PC-3 (cell line): ENCODE results near the gene DLGAP3. TPM values are rescaled to one million over a fixed set of nuclear protein-coding genes. Genes with fewer than 3 reads are reported as not detected.

ENCODE experiments used
- ATAC-seq: fragments of 200-7000 bp; cut with Tn5 transposase; 2 replicates; pipeline ENCODE4 v1.9.1; 2020; ENCODE audit warnings: mild to moderate bottlenecking, moderate library complexity
- BruUV-seq: library from RNA; stranded (reverse); fragments of 400-500 nt; replicated peaks from 2 replicates; lab custom pipeline; 2021; lab: Mats Ljungman, UMichigan
- CTCF ChIA-PET: fragments of 300-600 bp; sonication (Branson Sonifier 250); formaldehyde crosslinking; loops from one replicate; lab custom pipeline; 2022; ENCODE audit warnings: antibody characterized with exemption; lab: Charles Lee
- POLR2A ChIA-PET: fragments of 300-600 bp; sonication (Branson Sonifier 250); formaldehyde crosslinking; loops from one replicate; lab custom pipeline; 2022; ENCODE audit warnings: antibody characterized with exemption; ENCODE audit not compliant: unreplicated experiment; lab: Charles Lee
- DNase-seq: peaks from one replicate; pipeline ENCODE4 v3.0.0-alpha.2; 2015
- H2AFZ ChIP-seq: fragments of 300-600 bp; sonication (generic); 2 replicates; pipeline ENCODE4 v1.6.0; 2016; ENCODE audit warnings: antibody characterized with exemption, low read length
- H3F3A ChIP-seq: fragments of 300-600 bp; sonication (generic); one replicate; pipeline ENCODE4 v1.6.0; 2017; ENCODE audit warnings: antibody characterized with exemption, low read length, control low read depth, mild to moderate bottlenecking; ENCODE audit not compliant: unreplicated experiment
- H3K27ac ChIP-seq: fragments of 300-600 bp; sonication (generic); 2 replicates; pipeline ENCODE4 v1.5.1; 2016; ENCODE audit warnings: mild to moderate bottlenecking, low read length
- H3K27me3 ChIP-seq: fragments of 300-600 bp; sonication (generic); 2 replicates; pipeline ENCODE4 v1.6.1; 2016; ENCODE audit warnings: low read length, mixed read lengths
- H3K36me3 ChIP-seq: fragments of 300-600 bp; sonication (generic); 2 replicates; pipeline ENCODE4 v1.6.1; 2016; ENCODE audit warnings: low read depth, mixed run types, low read length, mixed read lengths
- H3K4me1 ChIP-seq: fragments of 300-600 bp; sonication (generic); 2 replicates; pipeline ENCODE4 v1.5.1; 2016; ENCODE audit warnings: low read length; ENCODE audit not compliant: insufficient read depth
- H3K4me2 ChIP-seq: fragments of 300-600 bp; sonication (generic); 2 replicates; pipeline ENCODE4 v1.6.0; 2016; ENCODE audit warnings: low read length
- H3K4me3 ChIP-seq: fragments of 300-600 bp; sonication (generic); 2 replicates; pipeline ENCODE4 v1.5.1; 2016; ENCODE audit warnings: mild to moderate bottlenecking, low read length, mixed read lengths
- H3K79me2 ChIP-seq: fragments of 300-600 bp; sonication (generic); 2 replicates; pipeline ENCODE4 v1.6.1; 2017; ENCODE audit warnings: low read length, mixed read lengths
- H3K9ac ChIP-seq: fragments of 300-600 bp; sonication (generic); 2 replicates; pipeline ENCODE4 v1.6.0; 2016; ENCODE audit warnings: mild to moderate bottlenecking, low read length
- H3K9me2 ChIP-seq: fragments of 300-600 bp; sonication (generic); replicated peaks from 2 replicates; pipeline ENCODE4 v1.6.1; 2016; ENCODE audit warnings: mixed run types, low read length, mixed read lengths
- H3K9me3 ChIP-seq: fragments of 300-600 bp; sonication (generic); 2 replicates; pipeline ENCODE4 v1.6.1; 2016; ENCODE audit warnings: low read length, mixed read lengths
- H4K20me1 ChIP-seq: fragments of 300-600 bp; sonication (generic); 2 replicates; pipeline ENCODE4 v1.6.1; 2016; ENCODE audit warnings: low read length, mixed read lengths
- CTCF ChIP-seq: fragments of 300-600 bp; sonication (generic); conservative IDR thresholded peaks from 2 replicates; pipeline ENCODE4 v1.5.1; 2017; ENCODE audit warnings: antibody characterized with exemption, low read depth, mild to moderate bottlenecking, low read length
- EZH2 ChIP-seq: fragments of 300-600 bp; sonication (generic); IDR thresholded peaks from one replicate; pipeline ENCODE4 v1.6.1; 2017; ENCODE audit warnings: antibody characterized with exemption, mild to moderate bottlenecking, low read length; ENCODE audit not compliant: unreplicated experiment
- EZH2phosphoT487 ChIP-seq: fragments of 300-600 bp; sonication (generic); IDR thresholded peaks from 2 replicates; pipeline ENCODE4 v1.6.1; 2018; ENCODE audit warnings: mild to moderate bottlenecking, antibody characterized with exemption, low read length, borderline replicate concordance
- intact Hi-C: fragments of 100-400 bp; cut with micrococcal nuclease; formaldehyde crosslinking; loops from 2 replicates; pipeline ENCODE4 v1.9.0; 2023
- total RNA-seq: library from RNA; depleted of rRNA; stranded (reverse); fragments of >200 nt; gene quantifications from 2 replicates; pipeline ENCODE4 v1.2.3, GENCODE V29; 2014

DLGAP3 gene
- total RNA-seq, 1 experiment from 2014 or later: not detected

DNA sequence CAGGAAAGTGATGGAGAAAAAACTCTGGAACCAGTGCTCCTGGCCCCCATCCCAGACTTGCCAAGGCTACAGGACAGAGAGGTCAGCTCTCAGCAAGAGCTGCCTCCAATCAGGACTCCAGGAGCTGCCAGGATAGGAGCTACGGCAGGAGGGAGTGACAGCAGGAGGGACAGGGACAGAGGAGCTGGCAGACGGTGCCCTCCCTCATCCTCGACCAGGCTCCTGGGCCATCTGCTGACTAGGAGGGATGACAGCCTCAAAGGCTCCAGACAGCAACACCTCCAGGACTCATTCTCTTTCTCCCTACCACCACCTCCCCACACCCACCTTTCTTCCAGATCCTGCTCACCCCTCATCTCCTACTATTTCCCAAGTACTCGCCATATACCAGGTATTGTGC, 22.7 kb downstream of the DLGAP3 start:
- Histone ChIP-seq H3F3A (no peaks in the 10 kb centered on the region), H3K79me2 (no peaks in the 10 kb centered on the region), H3K4me3 (no peak overlapping the region), H4K20me1 (no peaks in the 10 kb centered on the region), H3K4me2 (no peak overlapping the region), H3K27me3 (peaks cover 24% of the 10 kb centered on the region), H3K4me1 (no peaks in the 10 kb centered on the region), H2AFZ (no peak overlapping the region), H3K9ac (no peak overlapping the region), H3K9me3 (no peaks in the 10 kb centered on the region), H3K36me3 (no peaks in the 10 kb centered on the region), H3K9me2 (no peaks in the 10 kb centered on the region), H3K27ac (no peak overlapping the region)
- POLR2A ChIA-PET: no interaction called here
- CTCF ChIA-PET: no interaction called here
- no TSS peak for BruUV-seq
- no peak for TF ChIP-seq CTCF
- TF ChIP-seq EZH2: no peak
- TF ChIP-seq EZH2phosphoT487: no peak
- DNase-seq (no peak), ATAC-seq (no peak)
- intact Hi-C loops: no loop called here

GRCh38 chr1:34906222-34906621, 23.2 kb downstream of the DLGAP3 start:
- H3K9ac ChIP-seq: no peak overlapping the region
- H3K79me2 ChIP-seq: no peaks in the 10 kb centered on the region
- no peaks in the 10 kb centered on the region for H3F3A ChIP-seq
- ChIA-PET CTCF (no interaction called here), POLR2A (no interaction called here)
- no peaks in the 10 kb centered on the region for H3K9me2 ChIP-seq
- peaks cover 24% of the 10 kb centered on the region for H3K27me3 ChIP-seq
- no peak for ATAC-seq
- H4K20me1 ChIP-seq: no peaks in the 10 kb centered on the region
- TF ChIP-seq EZH2 (no peak), EZH2phosphoT487 (no peak), CTCF (no peak)
- H3K4me1 ChIP-seq: no peaks in the 10 kb centered on the region
- H3K9me3 ChIP-seq: no peaks in the 10 kb centered on the region
- H3K36me3 ChIP-seq: no peaks in the 10 kb centered on the region
- H3K4me2 ChIP-seq: no peak overlapping the region
- no peak for DNase-seq
- no peak overlapping the region for H3K4me3 ChIP-seq
- H3K27ac ChIP-seq: no peak overlapping the region
- intact Hi-C loops: no loop called here
- no peak overlapping the region for H2AFZ ChIP-seq
- no TSS peak for BruUV-seq

DNA sequence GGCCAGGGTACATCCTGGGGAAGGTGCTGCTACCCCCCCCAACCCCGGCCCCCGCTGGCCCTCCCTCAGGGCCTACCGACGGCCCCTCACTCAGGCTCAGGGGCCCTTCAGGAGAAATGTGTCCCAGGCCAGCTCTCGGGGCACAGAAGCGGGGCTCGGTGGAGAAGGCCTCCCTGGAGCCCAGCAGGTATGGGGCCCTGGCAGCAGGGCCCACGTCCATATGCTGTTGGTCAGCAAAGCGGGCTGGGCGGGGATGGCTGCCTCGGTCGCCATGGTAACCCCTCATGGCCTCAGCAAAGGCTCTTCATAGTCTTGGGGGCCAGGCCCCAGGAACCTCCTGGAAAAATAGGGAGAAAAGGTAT, 24.4 kb downstream of the DLGAP3 start:
- intact Hi-C loops: no loop called here
- Histone ChIP-seq H3K4me1 (no peaks in the 10 kb centered on the region), H3K9me3 (no peaks in the 10 kb centered on the region), H3K27ac (no peak overlapping the region), H3K9ac (no peak overlapping the region), H3K36me3 (no peaks in the 10 kb centered on the region), H2AFZ (no peak overlapping the region), H3K79me2 (no peaks in the 10 kb centered on the region), H4K20me1 (no peaks in the 10 kb centered on the region), H3K27me3 (peaks cover 36% of the 10 kb centered on the region), H3K9me2 (no peaks in the 10 kb centered on the region), H3K4me3 (no peak overlapping the region), H3F3A (no peaks in the 10 kb centered on the region), H3K4me2 (no peak overlapping the region)
- ATAC-seq: no peak
- POLR2A ChIA-PET: no interaction called here
- CTCF ChIA-PET: no interaction called here
- no TSS peak for BruUV-seq
- TF ChIP-seq EZH2phosphoT487 (no peak), EZH2 (no peak), CTCF (no peak)
- no peak for DNase-seq
